Liver (tissue), 9 donors: ENCODE results near the gene OBP2A. TPM values are rescaled to one million over a fixed set of nuclear protein-coding genes. Genes with fewer than 3 reads are reported as not detected.

Source experiments
- DNase-seq: peaks from one replicate; pipeline ENCODE4 v3.0.0-alpha.2; 2017; ENCODE audit warnings: low spot score
- H3K27ac ChIP-seq, 2 donors: one replicate each; pipeline ENCODE4 v1.7.0; 2013; ENCODE audit warnings: inconsistent platforms in 2 of 2, low read length in 2 of 2, control low read depth in 1 of 2, low read depth in 1 of 2, mild to moderate bottlenecking in 1 of 2
- H3K27me3 ChIP-seq, 4 donors: one replicate each; pipeline versions ENCODE4 v1.6.1 to v1.7.0; 2013; ENCODE audit warnings: low read length in 3 of 4, inconsistent platforms in 1 of 4, mild to moderate bottlenecking in 1 of 4, moderate library complexity in 1 of 4; ENCODE audit not compliant: control insufficient read depth in 4 of 4, insufficient read depth in 4 of 4
- H3K36me3 ChIP-seq, 4 donors: one replicate each; pipeline versions ENCODE4 v1.6.1 to v1.7.0; 2013; ENCODE audit warnings: low read length in 3 of 4, mild to moderate bottlenecking in 3 of 4, low read depth in 1 of 4, moderate library complexity in 1 of 4; ENCODE audit not compliant: control insufficient read depth in 4 of 4, insufficient read depth in 3 of 4
- H3K4me1 ChIP-seq, 4 donors: one replicate each; pipeline versions ENCODE4 v1.6.1 to v1.7.0; 2013; ENCODE audit warnings: low read length in 3 of 4, mild to moderate bottlenecking in 3 of 4, moderate library complexity in 1 of 4; ENCODE audit not compliant: control insufficient read depth in 4 of 4, insufficient read depth in 4 of 4
- H3K4me3 ChIP-seq, 3 donors: one replicate each; pipeline versions ENCODE4 v1.6.1 to v1.7.0; 2013; ENCODE audit warnings: low read length in 3 of 3, control low read depth in 1 of 3, low read depth in 1 of 3, mild to moderate bottlenecking in 1 of 3
- H3K9ac ChIP-seq, 2 donors: one replicate each; pipeline ENCODE4 v1.7.0; 2013; ENCODE audit warnings: low read length in 2 of 2, mild to moderate bottlenecking in 2 of 2, moderate library complexity in 2 of 2, control low read depth in 1 of 2, low read depth in 1 of 2
- H3K9me3 ChIP-seq, 4 donors: one replicate each; pipeline versions ENCODE4 v1.6.1 to v1.7.0; 2013; ENCODE audit warnings: low read length in 3 of 4; ENCODE audit not compliant: control insufficient read depth in 4 of 4
- CTCF ChIP-seq: fragments of 150-350 bp; IDR thresholded peaks from 2 replicates; pipeline ENCODE4 v1.5.1; 2017; ENCODE audit warnings: improper control_type of control experiment, low read depth, low read length; ENCODE audit not compliant: missing input control
- EGR1 ChIP-seq, 2 donors: IDR thresholded peaks; 2 replicates each; pipeline ENCODE4 v1.6.1; 2016 to 2018; ENCODE audit warnings: antibody characterized with exemption in 2 of 2, low read depth in 2 of 2
- FOXA1 ChIP-seq: IDR thresholded peaks from 2 replicates; pipeline ENCODE4 v1.6.1; 2016; ENCODE audit warnings: antibody characterized with exemption
- FOXA2 ChIP-seq: IDR thresholded peaks from 2 replicates; pipeline ENCODE4 v1.6.1; 2016; ENCODE audit warnings: antibody characterized with exemption
- GABPA ChIP-seq, 2 donors: IDR thresholded peaks in 1 of 2; conservative IDR thresholded peaks in 1 of 2; 2 replicates each; pipeline ENCODE4 v1.6.1; 2016; ENCODE audit warnings: antibody characterized with exemption in 2 of 2, mild to moderate bottlenecking in 1 of 2, moderate library complexity in 1 of 2
- HNF4G ChIP-seq: IDR thresholded peaks from 2 replicates; pipeline ENCODE4 v1.6.1; 2016; ENCODE audit warnings: antibody characterized with exemption
- MAX ChIP-seq: IDR thresholded peaks from 2 replicates; pipeline ENCODE4 v1.6.1; 2016; ENCODE audit warnings: antibody characterized with exemption
- REST ChIP-seq: IDR thresholded peaks from 2 replicates; pipeline ENCODE4 v1.6.1; 2016; ENCODE audit warnings: antibody characterized with exemption, mild to moderate bottlenecking
- TAF1 ChIP-seq: conservative IDR thresholded peaks from 2 replicates; pipeline ENCODE4 v1.6.1; 2016; ENCODE audit warnings: antibody characterized with exemption, mild to moderate bottlenecking
- YY1 ChIP-seq: IDR thresholded peaks from 2 replicates; pipeline ENCODE4 v1.6.1; 2016; ENCODE audit warnings: antibody characterized with exemption, mild to moderate bottlenecking
- ZBTB33 ChIP-seq: IDR thresholded peaks from 2 replicates; pipeline ENCODE4 v1.6.1; 2016; ENCODE audit warnings: antibody characterized with exemption
- WGBS: extraction: QIAGEN DNeasy Blood & Tissue Kit; methylation state at CpG from one replicate; pipeline ENCODE4 v1.1.7; 2013; 5-methylcytosine and 5-hydroxymethylcytosine counted together
- polyA plus RNA-seq, 2 donors: library from polyadenylated mRNA; stranded (reverse) in 1 of 2; unstranded in 1 of 2; fragments of 200-250 nt in 1 of 2; fragments of >200 nt in 1 of 2; fragmentation: Nextera tagmentation in 1 of 2; extraction: Ambion mirVana in 1 of 2; gene quantifications; one replicate each; pipeline versions ENCODE4 v1.2.1 to v1.2.3, GENCODE V29; 2013 to 2015
- total RNA-seq, 2 donors: library from RNA; depleted of rRNA; stranded (reverse); fragments of >200 nt; gene quantifications; one replicate each; pipeline ENCODE4 v1.2.3, GENCODE V29; 2014
- TF ChIP-seq, protein P1 (sequence below): IDR thresholded peaks from 2 replicates; pipeline ENCODE4 v1.6.1; 2016; ENCODE audit warnings: antibody characterized with exemption
- donor health status: healthy.
- donor health status: healthy.
- donor health status: healthy.
- donor health status: healthy.
- donor health status: healthy.

OBP2A gene
- total and polyA plus RNA-seq, 4 donors = not detected

DNA sequence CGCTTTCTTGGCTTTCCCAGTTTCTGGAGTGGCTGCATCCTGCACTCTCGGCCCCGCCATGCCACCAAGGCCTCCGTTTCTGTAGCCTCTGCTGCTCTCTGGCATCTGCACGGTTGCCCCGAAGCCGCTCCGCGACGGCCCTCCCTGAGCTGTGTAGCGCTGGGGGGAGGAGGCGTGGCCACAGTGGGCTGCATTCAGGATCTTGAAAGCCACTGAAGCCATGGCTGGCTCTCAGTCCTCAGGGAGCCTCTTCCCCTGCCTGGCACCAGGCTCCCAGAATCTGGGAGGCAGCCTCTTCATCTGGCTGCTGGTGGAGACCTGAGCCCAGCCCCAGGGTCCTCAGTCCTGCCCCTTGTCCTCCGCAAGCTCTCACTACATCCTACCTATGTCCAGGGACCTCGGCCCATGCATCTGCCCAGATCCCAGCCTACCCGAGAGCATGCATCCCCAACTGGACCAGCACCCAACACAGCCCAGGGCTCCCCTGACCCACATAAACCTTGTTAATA, 40.7 kb downstream of the OBP2A start:
- Histone ChIP-seq H3K4me1 (no peaks in the 10 kb centered on the region), H3K27me3 (peaks cover 0 to under 1% (median 0%) of the 10 kb centered on the region in 4 donors), H3K36me3 (no peaks in the 10 kb centered on the region), H3K9ac (no peak overlapping the region), H3K4me3 (no peak overlapping the region), H3K27ac (no peak overlapping the region), H3K9me3 (no peaks in the 10 kb centered on the region)
- DNase-seq = no peak
- 69% methylated on average over 15 of the region's 15 CpGs for WGBS
- TF ChIP-seq FOXA1 (no peak), FOXA2 (no peak), MAX (no peak), ZBTB33 (no peak), REST (no peak)
- TF ChIP-seq, protein P1, sequence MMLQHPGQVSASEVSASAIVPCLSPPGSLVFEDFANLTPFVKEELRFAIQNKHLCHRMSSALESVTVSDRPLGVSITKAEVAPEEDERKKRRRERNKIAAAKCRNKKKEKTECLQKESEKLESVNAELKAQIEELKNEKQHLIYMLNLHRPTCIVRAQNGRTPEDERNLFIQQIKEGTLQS = no peak

- no peaks in the 10 kb centered on the region for H3K9me3 ChIP-seq
- H3K27me3 ChIP-seq = peaks cover 0 to 3% (median 0%) of the 10 kb centered on the region in 4 donors
- no peak for TF ChIP-seq YY1
- TF ChIP-seq TAF1 = no peak
- no peak for TF ChIP-seq HNF4G
- TF ChIP-seq MAX = no peak
- no peak for TF ChIP-seq FOXA1
- no peak for TF ChIP-seq EGR1 (IDR thresholded peaks at IDR 0.05; ENCODE audit: low read depth in 2 of 2)
- TF ChIP-seq FOXA2 = no peak
- H3K9ac ChIP-seq = no peak overlapping the region
- WGBS = no CpG with 5 or more reads among the region's 7 CpGs
- H3K36me3 ChIP-seq = no peaks in the 10 kb centered on the region
- no peak overlapping the region for H3K4me3 ChIP-seq
- no peak for DNase-seq
- H3K4me1 ChIP-seq = no peaks in the 10 kb centered on the region
- H3K27ac ChIP-seq = no peak overlapping the region
These were observed 41.7 kb downstream of the OBP2A start for GRCh38 chr9:135587658-135588057.

GRCh38 chr9:135588371-135588770, 42.4 kb downstream of the OBP2A start:
- Histone ChIP-seq H3K27ac (no peak overlapping the region), H3K4me3 (no peak overlapping the region), H3K4me1 (no peaks in the 10 kb centered on the region), H3K27me3 (peaks cover 0 to 3% (median 0%) of the 10 kb centered on the region in 4 donors), H3K36me3 (no peaks in the 10 kb centered on the region), H3K9ac (no peak overlapping the region), H3K9me3 (no peaks in the 10 kb centered on the region)
- no peak for TF ChIP-seq FOXA2
- no peak for TF ChIP-seq CTCF
- no peak for TF ChIP-seq EGR1 (IDR thresholded peaks at IDR 0.05; ENCODE audit: low read depth in 2 of 2)
- no peak for TF ChIP-seq GABPA (IDR thresholded peaks at IDR 0.05 in 1 of 2, conservative IDR thresholded peaks at IDR 0.05 in 1 of 2)
- no peak for TF ChIP-seq ZBTB33
- TF ChIP-seq TAF1 = no peak
- no peak for DNase-seq
- 94% methylated on average over 9 of the region's 9 CpGs for WGBS
